ENCODE results near the gene MYH15.

DNA sequence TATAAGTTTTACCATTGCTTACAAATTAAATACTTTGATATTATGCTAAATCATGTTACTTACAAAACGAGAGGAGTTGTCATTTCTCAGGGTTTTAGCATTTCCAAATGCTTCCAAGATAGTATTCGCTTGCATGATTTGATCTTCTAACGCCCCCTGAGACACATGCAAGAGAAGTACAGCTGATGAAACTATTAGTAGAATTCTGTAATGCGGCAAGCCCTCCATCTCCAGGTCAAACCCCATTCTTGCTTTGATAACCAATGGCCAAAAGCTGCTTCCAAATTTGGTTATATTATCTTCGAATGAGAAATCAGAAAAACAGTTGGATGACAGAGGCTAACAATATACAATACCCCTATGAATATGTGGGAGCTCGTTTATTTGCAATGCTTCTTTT lies 14.7 kb downstream of the MYH15 start:
- TF ChIP-seq CTCF (IDR thresholded peaks at IDR 0.05) (no peak), POLR2A (IDR thresholded peaks at IDR 0.05) (no peak)

All from vagina (tissue), 2 donors.